ENCODE results near the gene CBARP.

The CBARP gene

DNA sequence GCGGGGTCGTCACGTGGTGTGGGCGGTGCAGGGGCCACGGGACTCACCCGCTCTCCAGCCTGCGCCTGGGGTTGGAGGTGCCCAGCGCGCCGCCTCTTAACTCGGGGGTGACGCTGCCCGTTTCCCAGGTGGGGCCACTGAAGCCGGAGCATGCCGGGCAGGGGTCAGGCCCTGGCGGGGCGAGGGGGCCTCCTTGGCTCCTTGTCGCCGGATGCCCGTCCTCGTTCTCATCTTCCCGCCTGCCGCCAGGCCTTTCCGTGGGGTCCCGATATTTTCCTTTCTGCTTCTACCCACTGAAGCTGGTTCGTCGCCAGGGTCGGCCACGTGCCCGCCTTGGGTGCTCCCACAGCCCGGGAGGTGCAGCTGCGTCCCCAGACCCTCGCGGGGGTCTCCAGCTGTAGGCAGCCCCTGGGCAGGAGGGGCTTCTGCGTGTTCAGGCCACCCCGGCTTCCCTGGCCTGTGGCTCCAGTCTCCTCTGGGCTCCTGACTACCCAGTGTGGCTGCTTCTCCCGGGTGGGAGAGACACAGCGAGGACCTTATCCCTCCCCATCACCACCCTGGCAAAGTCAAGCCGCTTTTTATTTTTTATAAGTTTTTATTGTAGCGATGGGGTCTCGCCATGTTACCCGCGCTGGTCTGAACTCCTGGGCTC is 38.3 kb upstream of the CBARP start:
- DNase-seq (ENCODE audit: low read depth, low spot score) = no peak

DNA sequence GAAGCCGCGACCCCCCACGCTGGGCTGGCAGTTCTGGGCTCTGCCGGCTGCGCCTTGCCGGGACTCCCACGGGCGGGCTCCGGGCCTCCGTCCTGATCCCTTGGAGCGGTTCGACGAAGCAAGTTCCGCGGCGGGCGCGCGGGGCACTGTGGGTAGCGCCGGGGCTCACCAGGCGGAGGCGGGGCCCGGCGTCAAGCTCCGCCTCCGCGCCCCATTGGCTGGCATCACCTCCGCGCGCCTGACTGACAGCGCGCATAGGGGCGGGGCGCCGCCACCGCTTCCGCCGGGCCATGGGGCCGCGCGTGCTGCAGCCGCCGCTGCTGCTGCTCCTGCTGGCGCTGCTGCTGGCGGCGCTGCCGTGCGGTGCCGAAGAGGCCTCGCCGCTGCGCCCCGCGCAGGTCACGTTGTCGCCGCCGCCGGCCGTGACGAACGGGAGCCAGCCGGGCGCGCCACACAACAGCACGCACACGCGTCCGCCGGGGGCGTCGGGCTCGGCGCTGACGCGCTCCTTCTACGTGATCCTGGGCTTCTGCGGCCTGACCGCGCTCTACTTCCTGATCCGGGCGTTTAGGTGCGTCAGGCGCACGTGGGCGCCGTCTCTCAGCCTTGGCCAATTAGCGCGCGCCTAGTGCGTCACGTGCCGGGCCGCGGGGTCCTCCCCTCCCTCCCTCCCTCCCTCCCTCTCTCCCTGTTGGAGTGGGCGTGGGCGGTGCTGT is 37.6 kb upstream of the CBARP start, which contains the start of gene FAM174C:
Gene FAM174C, plus strand, starts transcription at position 271 of the 716 bp plus-strand sequence. Its CDS starts 20 bp downstream, at position 291.
- DNase-seq (ENCODE audit: low read depth, low spot score) = peak; percentile 92

DNA sequence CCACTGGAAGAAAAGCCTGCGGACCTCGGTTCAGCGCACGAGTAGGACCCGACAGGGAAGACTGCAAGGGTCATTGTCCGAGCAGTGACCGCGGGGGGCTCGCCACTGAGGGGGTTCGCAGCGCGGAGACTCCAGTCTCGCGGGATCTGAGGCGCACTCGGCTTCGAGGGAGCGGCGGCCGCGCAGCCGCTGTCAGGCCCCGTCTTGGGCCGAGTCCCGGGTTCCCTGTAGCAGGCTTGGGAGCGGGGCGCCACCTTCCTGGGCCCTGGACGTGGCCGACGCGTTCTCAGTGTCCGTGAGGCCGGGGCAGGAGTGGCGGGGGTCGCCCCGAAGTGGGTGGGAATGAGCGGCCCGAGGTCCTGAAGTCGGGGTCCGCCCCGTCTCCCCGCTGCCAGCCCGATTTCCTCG is 37.1 kb upstream of the CBARP start:
- no peak for DNase-seq (ENCODE audit: low read depth, low spot score)

DNA sequence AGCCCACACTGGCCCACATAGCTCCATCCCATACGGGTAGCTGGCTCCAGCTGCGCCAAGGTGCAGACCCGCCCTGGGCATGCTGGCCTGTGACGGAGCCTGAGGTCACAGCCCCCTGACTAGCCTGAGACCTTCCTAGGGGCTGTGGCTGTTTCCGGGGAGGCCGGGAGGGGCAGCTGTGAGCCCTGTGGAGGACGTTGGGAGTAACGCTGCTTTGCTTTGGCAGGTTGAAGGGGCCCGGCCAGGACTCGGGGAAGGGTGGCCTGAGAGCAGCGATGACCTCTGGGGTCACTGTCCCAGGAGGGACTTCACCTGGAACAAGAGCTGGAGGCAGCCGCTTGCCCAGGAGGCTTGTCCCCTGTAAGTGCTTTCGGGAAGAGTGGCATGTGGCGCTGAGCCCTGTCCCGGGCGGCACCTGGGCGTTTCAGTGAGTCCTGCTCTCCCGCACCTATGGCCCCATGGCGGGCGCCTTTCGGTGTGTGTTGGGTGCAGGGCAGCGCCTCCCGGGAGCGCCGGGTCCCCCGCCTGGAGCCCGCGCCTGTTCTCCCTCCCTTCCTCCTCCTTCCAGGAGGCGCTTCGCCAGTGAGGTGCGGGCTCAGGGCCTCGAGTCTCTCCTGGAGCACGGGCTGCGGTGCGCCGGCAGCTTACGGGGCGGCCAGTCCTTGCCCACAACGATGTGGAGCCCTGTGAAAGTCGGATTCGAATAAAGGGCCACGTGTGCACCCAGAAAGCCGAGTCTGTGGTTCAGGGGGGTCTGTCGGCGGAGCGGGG is 36.5 kb upstream of the CBARP start:
- no peak for DNase-seq (ENCODE audit: low read depth, low spot score)

DNA sequence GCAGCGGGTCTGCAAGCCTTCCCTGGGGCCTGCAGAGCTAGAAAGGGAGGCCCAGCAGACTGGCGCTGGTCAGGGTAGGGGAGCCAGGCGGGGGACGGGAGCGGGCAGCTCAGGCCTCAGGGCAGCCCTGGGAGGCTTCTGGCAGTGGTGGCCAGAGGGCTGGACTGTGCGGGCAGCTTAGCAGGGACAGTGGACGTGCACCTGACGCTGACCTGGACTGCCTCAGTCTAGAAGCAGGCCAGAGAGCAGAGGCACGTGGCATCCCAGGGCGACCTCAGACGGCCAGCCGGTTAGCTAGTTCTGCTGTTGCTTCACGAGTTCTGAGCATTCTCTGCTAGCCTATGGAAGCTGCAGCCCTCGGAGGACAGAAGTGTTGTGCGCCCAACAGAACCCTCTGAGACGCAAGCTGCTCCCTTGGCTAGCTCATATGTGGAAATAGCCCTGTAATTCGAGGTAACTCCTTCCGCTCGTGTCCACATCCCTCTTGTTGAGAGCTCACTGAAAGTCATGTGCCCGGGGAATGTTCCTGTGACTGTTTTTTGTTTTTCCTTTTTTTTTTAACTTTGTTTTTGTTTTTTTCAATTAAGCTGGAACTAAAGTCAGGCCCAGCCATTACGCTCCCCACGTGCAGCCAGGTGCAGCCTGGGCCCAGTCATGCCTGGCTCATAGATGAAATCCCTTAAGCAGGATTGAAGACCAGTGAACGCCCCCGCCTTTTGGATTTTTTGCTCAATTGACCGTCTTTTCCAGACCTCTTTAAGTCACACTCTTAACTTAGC is 35.6 kb upstream of the CBARP start:
- no peak for DNase-seq (ENCODE audit: low read depth, low spot score)

GRCh38 chr19:1272423-1273262 is 34.8 kb upstream of the CBARP start:
- DNase-seq (ENCODE audit: low read depth, low spot score) = no peak

GRCh38 chr19:1271528-1272422 is 34.0 kb upstream of the CBARP start:
- DNase-seq (ENCODE audit: low read depth, low spot score) = no peak

- no peak for DNase-seq (ENCODE audit: low read depth, low spot score)
Observed at GRCh38 chr19:1270854-1271527, 33.2 kb upstream of the CBARP start.

GRCh38 chr19:1270213-1270853 is 32.5 kb upstream of the CBARP start:
- DNase-seq (ENCODE audit: low read depth, low spot score) = no peak

DNA sequence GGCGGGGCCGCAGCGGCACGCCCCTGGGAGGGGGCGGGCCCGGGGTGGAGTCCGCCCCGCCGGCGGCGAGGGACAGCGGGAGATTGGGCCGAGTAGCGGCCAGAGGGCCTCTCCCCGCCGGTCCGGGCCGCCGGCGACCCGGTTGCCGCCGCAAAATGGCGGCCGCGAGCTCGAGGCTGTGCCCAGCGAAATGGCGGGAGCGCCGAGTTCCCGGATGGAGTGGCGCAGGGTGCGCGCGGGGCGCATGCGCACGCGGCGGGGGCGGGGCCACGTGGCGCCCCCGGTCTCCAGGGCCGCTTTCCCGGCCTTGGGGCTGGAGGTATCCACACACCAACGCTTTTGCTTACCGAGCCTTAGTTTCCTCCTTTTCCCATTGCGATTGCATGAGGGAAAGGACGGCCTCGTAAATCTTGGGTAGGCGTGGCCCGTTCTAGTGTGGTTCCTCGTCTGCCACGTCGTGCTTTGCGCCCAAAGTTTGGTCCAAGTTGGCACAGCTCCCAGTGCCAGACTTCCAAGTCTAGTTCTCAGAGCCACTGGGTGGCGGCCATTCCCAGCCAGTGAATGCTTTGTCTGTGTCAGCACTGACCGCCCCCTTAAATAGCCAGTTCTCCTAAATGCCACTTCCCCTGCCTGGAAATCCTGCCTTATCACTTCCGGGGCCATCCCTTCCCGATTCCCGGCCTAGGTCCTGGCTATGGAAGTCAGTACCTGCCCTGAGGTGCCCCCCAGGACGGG is 31.8 kb upstream of the CBARP start:
- DNase-seq (ENCODE audit: low read depth, low spot score) = peak; percentile 79

DNA sequence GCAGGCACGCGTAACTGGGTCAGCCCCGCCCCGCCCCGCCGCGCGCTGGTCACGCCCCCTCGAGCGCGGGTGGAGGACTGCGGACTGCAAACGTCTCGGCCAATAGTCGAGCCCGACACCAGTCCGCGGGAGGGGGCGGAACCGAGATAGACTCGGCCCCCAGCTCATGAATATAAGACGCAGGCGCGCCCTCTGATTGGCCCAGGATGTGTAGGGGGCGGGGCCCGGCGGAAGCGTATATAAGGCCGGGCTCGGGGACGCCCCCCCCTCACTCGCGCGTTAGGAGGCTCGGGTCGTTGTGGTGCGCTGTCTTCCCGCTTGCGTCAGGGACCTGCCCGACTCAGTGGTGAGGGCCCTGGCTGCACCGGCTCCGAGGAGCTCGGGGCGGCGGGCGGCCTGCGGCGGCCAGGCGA is 31.3 kb upstream of the CBARP start, which contains the start of gene CIRBP:
Gene CIRBP, plus strand, starts transcription at position 268 of the 413 bp plus-strand sequence. CDS start 1,602 bp downstream, outside the sequence.
- peak; percentile 99 for DNase-seq (ENCODE audit: low read depth, low spot score)

GRCh38 chr19:1268226-1269064 is 30.6 kb upstream of the CBARP start:
- no peak for DNase-seq (ENCODE audit: low read depth, low spot score)

DNA sequence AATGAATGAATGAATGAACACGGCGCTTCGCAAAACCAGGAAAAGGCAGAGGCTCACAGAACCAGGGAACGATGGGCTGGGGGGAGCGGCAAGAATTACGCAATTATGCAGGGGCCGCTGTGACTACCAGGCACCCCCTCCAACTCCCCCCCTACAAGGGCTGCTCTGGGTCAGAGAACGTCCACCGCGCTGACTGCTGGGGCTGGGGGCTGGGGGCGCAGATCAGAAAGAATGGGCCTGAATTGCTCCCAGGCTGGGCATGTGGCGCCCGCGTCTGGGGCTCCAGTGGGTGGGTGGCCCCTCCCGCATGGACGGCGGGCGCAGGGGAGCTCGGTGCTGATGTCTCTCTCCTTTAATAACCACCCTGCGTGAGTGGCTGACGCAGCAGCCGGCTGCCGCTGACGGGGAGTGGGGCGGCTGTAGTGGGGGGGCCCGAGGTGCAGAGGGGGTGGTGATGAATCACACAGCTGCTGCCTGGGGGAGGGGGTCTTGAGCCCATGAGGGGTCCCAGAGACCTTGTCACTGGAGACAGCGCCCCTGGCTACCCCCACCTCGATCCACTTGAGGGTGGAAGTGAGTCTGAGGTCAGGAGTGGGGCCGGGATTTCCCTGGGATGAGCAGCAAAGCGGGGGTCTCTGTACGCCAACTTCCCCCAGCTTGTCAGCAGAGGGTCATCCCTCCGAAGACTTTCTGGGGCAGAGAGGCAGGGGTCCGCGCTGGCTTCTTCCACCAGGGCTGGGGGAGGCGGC is 29.8 kb upstream of the CBARP start:
- DNase-seq (ENCODE audit: low read depth, low spot score) = no peak

- no peak for DNase-seq (ENCODE audit: low read depth, low spot score)
Observed at GRCh38 chr19:1266916-1267476, 29.2 kb upstream of the CBARP start.

DNA sequence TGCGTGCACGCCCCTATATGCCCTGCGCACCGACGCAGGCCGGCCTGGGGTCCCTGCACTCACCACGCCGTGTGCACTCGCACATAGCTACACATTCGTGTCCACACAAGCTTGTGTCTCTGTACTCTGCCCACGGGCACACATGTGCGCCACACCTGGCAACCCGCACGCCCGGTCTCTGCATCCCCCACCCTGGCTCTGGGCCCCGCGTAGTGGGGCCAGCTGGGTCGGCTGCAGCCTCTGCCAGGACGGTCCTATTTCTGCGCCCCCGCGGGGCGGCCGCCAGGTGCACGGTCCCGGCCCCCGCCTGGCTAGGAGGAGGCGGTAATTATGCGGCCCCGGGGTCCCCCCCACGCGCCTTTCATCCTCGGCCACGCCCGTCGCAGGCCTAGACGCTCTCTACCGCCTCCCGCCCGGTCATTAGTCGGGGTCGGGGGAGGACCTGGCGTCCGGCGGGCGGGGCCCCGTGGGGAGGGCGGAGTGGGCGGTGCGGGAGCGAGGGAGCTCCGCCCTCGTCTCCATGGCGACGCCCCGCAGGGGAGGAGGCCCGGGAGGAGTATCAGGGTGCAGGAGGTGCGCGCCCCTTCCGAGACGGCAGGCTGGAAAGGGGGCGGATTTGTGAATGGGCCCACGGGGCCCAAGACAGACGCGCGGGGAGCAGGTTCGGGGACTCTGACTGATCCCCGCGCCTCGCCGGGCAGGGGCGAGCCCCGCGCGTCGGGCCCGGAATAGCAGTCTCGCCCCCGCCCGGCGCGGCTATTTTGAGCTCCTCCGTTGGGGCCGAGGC is 28.5 kb upstream of the CBARP start:
- no peak for DNase-seq (ENCODE audit: low read depth, low spot score)
